GM13976 (cell line): ENCODE data around the gene RNF126.

ENCODE experiments used
- DNase-seq: peaks from one replicate; pipeline ENCODE4 v3.0.0; 2012; ENCODE audit warnings: low spot score
- CTCF ChIP-seq: IDR thresholded peaks from 2 replicates; pipeline ENCODE4 v1.5.1; 2012; ENCODE audit warnings: borderline replicate concordance, mild to moderate bottlenecking; ENCODE audit not compliant: insufficient read depth; ENCODE audit errors: extremely low read depth, missing control alignments, control extremely low read depth
- in situ Hi-C: fragments of 300-500 bp; cut with MboI; formaldehyde crosslinking; loops from one replicate; pipeline ENCODE4 v1.12.0; 2022; ENCODE audit warnings: low sequenced_read_pairs, mixed read lengths, inconsistent platforms; ENCODE audit not compliant: unreplicated experiment

The RNF126 gene

GRCh38 chr19:648305-648704, 14.7 kb downstream of the RNF126 start:
- in situ Hi-C loops, result no loop called here
- TF ChIP-seq CTCF, result no peak
- DNase-seq, result no peak

GRCh38 chr19:647566-648284, 15.3 kb downstream of the RNF126 start:
- TF ChIP-seq CTCF, result no peak
- in situ Hi-C loops, result no loop called here
- no peak for DNase-seq

- TF ChIP-seq CTCF, result no peak
- in situ Hi-C loops, result no loop called here
Measured at GRCh38 chr19:646779-647565, 16.0 kb downstream of the RNF126 start.

GRCh38 chr19:645912-646778, 16.9 kb downstream of the RNF126 start:
- no peak for TF ChIP-seq CTCF
- in situ Hi-C loops, result no loop called here
- no peak for DNase-seq

More at GRCh38 chr19:646779-647565, 16.0 kb downstream of the RNF126 start:
- no peak for DNase-seq

GRCh38 chr19:644789-645188, 18.2 kb downstream of the RNF126 start:
- in situ Hi-C loops, result no loop called here
- TF ChIP-seq CTCF, result no peak
- no peak for DNase-seq

GRCh38 chr19:644363-644762, 18.7 kb downstream of the RNF126 start:
- in situ Hi-C loops, result no loop called here
- no peak for TF ChIP-seq CTCF
- no peak for DNase-seq
